HPDE6-E6E7 (cell line): ENCODE data around the gene EXOC4.
A peak's percentile ranks its signal among the peaks of the same experiment; 100 is the strongest.
"Not testable (repeated sequence)": the region's sequence is repeated elsewhere in the genome, so short reads cannot be mapped to it uniquely, and the experiment has no call there.

Source experiments
- DNase-seq: peaks from one replicate; pipeline ENCODE4 v3.0.0; 2011; ENCODE audit warnings: missing footprints; ENCODE audit errors: extremely low spot score

Gene EXOC4

DNA sequence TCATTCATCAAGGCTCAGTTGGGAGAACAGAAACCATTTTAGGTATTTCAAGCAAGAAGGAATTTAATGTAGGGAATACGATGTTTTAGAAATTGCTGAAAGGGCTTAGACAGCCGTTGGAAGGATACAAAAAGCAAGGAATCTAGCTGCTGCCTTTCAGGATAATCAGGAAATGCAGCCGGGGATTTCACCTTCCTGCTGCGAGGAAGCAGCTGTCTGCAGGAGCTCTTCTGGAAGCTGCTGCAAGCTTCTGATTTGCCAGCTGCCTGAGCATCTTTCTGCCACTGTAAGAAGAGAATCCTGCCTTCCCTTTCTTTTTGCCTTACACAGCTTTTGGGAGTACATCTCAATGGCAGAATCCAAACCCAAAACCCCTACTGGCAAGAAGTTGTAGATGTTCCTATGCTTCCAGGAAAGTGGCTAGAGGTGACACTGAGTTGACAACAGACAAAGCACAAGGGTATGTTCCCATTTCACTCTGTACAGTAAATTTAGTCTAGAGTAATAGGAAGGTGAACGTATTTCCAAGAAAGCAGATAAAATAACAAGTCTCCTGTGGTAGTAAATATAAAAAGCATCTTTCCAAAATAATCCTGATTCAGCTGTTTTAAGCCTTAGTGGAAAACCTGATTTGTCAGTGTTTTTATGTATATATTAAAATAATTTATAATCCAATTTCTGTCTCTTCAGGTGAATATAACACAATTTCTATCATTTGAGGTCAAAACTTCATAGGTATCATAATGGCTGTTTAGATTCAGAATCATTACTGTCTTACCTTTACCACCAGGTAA lies 725.8 kb downstream of the EXOC4 start:
- no peak for DNase-seq

DNA sequence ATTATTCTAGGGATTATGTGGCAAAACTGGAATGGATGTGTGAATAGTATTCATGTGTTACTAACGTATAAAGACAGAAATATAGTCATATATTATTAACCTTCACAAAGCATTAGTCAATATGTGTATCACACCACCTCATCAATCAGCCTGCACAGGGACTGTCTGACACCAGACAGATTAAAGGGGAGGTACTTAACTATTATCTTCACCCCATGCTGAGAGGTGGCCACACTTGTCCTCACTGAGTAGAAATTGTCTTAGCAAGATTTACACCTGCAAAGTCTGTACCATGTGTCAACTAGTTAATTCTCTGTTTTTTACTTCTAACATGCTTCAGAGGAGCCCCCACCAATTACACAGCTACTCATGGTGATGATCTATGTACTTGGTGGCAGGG lies 727.9 kb downstream of the EXOC4 start:
- no peak for DNase-seq

DNA sequence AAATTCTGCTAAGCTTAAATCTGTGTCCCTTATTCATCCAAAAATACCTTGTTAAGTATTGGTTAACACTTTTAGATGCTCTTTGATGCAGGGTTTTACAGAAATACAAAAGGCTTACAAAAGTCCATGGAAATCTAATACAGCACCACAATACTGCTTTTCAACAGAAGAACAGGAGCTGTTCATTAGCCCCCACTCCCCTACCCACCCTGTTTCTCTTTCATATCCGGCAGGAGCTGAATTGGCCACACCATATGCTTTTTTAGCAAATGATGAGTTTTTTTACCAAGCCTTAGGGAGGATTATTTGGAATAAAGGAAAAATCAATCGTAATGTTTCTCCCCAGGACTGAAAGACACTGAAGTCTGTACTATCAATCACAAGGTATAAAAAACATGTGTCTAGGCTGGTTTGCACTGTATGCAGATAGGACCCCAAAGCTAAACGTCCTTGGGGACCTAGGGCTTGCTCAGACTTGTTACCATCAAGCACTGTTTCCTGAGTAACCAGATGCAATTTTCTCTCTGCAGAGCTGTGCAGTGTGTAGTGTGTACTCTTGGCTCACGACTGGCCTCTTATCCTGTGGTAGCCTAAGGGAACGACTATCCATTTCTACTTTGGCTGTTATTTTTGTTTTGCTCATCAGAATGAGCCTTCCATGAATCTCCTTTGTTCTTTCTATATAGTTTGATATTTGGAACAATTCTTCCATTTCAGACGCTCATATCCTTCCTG lies 731.0 kb downstream of the EXOC4 start:
- no peak for DNase-seq

DNA sequence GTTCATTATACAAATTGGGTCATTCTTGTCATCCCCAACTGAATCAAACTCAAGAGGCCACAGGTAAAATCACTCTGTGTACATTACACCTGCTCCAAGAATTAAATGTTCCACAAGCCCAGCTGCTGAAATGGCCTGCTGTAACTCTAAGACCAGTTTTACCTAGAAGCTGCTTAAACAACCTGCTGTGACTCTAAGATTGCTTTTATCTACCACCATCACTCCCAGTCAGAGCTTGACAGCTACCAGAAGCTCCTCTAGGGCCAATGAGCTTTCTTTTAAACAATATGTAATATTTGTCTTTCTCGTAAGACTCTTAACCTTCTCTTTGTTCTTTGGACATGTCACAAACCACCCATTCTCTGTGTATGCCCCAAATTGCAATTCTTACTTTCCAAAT lies 732.4 kb downstream of the EXOC4 start:
- DNase-seq, result no peak

DNA sequence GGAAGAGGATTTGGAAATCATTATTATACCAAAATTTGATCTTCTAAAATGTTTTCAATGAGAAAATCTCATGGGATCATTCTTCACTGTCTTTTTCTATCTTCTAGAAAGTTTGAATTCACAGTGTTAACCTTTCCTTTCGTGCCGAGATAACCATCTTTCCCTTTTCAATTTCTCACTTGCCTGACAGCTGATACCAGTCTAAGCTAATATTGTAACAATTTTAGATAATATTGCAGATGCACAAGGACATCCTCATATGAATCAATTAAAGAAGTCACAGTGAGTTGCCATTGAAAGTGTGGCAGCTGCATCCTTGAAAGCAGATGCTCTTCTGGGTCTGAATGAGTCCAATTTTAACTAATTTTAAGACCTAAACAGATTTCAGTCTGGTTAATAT lies 734.7 kb downstream of the EXOC4 start:
- DNase-seq, result no peak

DNA sequence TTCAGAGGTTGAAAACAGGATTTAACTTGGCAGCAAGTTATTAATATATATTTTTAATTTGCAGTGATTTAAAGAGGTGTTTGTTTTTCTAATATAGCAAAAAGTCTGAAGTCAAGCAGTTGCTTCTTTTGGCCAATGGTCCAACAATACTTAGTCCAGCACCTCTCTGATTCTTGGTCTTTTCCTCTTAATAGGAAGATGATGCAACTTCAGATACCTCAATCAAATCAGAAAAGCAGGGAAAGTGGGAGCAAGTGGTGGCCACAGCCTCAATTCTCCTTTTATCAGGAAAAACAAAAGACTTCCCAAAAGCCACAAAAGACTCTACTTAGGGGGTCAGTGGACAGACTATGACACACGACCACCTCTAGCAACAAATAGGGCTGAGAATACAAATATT lies 740.7 kb downstream of the EXOC4 start:
- no peak for DNase-seq

DNA sequence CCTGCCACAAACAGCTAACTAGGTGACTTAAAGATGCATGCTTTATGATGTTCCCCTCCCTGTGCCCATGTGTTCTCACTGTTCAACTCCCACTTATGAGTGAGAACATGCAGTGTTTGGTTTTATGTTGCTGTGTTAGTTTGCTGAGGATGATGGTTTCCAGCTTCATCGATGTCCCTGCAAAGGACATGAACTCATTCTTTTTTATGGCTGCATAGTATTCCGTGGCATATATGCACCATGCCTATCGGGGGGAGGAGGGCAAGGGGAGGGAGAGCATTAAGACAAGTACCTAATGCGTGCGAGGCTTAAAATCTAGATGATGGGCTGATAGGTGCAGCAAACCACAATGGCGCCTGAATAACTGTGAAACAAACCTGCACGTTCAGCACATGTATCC lies 741.2 kb downstream of the EXOC4 start:
- DNase-seq, result not testable (repeated sequence)

DNA sequence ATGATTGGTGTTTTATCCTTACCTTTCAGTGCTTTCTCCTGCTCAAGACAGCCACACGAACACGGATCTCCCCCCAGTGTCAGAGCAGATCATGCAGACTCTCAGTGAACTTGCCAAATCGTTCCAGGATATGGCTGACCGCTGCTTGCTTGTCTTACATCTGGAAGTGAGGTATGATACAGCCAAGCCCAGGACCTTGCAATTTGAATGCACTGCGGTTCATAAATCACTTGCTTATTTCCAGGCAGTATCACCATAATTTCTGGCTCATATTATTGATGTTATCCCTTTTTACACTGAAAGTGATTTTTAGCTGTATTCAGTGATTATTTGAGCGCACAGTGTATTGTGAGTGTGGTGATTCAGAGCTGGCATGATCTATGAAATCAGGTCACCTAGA lies 744.6 kb downstream of the EXOC4 start:
- DNase-seq, result no peak

DNA sequence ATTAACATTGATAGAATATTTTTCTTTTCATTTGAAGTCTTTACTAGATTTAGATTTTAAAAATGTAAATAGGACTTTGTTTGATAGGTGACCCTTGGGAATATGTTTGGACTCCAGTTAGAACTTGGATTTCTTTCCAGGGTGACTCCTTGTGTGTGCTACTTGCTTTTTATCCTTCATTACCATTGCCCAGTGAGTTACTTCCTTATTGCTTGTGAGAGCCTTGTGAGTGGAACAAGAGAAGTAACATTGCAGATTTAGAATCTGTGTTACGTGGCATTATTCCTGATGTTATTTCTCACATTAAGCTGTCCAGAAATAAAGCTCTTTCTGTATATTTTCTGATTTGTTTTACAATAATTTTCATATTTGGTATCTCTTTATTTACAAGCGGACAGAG lies 746.3 kb downstream of the EXOC4 start:
- DNase-seq, result no peak

DNA sequence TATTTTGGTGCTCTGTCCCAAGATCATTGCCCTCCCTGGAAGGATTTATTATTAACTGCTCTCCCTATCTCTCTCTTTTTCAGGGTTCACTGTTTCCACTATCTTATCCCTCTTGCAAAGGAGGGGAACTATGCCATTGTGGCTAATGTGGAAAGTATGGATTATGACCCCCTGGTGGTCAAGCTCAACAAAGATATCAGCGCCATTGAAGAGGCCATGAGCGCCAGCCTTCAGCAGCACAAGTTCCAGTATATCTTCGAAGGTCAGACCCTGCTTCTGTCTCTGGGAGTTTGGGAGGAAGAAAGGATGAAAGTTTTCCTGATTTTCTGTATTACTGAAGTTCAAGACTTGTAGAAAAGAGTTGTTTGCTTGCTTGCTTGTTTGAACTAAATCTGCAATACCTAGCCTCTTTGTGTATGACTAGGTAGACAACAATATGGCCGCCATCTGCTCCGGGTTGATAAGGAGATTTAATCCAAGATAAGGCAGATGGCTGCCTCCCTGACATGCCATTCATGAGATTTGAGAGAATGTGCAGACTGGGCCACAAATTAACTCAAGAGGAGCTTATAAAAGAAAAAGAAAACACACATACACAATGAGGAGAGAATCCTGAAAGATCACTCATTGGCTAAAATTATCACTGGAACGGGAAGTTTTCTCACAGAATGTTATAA lies 752.1 kb downstream of the EXOC4 start:
- no peak for DNase-seq

DNA sequence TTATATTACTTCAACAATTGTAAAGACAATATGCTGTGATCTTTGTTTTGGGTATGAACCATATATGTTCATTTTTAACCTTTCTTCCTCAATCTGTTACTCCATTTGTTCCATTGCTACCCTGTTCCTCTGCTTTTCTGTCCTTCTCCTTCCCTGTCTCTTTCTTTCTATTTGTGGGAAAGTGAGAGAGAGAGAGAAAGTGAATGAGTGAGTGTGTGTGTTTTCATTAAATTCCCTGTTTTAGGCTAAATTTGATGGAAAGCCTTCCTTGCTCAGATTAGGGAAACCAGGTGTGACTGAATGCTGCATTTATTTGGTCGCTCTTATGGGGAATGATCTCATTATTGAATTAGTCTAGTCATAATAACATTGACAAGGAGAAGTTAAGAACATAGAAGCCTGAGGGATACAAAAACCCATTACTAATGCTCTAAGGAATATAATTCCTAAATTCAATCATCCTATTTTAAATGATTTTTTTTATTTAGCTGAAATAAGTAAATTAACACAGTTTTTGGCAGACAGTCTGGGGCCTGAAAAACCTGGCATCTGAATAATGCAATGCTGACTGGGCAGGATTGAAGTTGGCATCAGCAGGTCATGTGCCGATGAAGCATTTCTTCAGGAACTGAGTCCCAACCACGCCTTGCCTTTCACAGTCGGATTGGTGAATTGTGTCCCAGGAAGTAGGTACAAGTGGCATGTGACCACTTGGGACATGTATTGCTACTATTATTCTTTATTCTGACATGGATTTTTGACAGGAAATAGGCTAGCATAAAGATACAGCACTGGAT lies 756.6 kb downstream of the EXOC4 start:
- DNase-seq, result no peak

DNA sequence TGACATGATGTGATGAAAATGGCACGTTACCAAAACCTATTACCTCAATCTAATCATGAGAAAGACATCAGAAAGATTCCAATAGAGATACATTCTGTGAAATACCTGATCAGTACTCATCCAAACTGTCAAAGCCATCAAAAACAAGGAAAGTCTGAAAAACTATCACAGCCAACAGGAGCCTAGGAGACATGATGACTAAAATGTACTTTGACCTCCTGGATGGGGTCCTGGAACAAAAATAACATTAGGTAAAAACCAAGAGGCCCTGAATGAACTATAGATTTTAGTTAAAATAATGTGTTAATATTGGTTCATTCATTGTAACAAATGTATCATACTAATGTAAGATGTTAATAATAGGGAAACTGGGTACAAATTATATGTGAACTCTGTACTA lies 760.4 kb downstream of the EXOC4 start:
- no peak for DNase-seq

DNA sequence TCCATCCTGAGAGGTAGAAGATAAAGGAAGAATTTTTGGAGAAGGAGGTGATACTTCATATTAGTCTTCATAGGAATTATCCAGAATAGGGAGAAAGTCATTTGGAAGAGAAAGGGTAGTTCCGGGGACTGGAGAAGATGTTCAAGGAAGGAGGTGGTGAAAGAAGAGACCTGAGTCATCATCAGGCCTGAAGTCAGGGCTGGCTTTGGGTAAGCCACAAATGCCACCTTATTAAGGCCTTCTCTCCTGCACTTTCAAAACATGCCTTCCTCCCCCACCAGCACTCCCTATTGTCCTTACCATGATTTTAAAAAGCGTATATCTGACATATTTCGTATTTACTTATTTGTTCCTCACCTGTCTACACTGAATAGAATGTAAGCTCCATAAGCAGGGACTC lies 762.1 kb downstream of the EXOC4 start:
- DNase-seq, result no peak

DNA sequence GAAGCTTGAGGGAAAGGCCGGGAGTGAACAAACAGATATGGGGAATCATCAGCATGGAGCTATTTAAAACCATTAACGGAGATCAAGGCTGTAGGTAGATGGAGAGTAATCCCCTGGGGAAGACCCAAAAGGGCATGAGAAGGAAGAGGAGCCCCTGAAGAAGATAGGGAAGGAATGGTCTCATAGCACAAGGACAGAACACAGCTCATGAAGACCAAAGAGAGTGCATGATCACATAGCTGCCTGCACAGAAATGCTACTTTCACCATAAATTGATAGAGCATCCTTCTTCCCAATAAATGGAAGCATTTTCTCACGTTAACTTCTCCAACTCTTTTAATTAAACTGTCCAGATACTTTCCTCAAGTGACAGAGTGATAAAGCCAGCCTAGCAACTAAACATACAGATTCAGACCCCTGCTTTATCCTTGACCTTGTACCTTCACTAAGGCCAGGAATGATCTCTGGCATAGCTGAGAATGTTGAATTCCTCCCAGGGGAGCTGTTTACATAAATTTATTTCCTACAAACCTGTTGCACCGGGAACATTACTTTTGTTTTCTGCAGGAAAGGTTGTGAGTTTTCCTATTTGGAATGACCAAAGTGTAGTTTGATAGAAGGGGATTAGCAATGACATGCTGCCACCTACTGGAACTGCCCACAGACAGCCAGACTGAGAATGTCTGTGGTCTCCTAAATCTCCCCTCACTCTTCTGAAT lies 763.5 kb downstream of the EXOC4 start:
- DNase-seq, result peak; percentile 26

DNA sequence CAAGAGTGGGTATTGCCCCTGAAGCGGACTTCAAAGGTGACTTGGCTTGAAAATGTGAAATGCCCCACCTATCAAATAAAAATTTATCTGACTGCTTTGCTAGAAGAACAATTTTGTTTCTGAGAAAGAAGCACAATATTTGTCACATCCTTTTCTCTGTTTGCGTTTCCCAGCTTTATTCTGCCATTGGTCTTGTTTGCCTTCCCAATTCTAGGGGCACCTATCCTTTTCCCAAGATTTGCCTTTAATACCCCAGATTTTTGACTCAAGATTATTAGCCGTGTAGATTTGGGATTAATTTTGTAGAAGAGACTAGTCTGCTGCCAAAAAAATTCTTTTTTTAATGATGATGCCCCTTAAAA lies 764.0 kb downstream of the EXOC4 start:
- DNase-seq, result no peak

DNA sequence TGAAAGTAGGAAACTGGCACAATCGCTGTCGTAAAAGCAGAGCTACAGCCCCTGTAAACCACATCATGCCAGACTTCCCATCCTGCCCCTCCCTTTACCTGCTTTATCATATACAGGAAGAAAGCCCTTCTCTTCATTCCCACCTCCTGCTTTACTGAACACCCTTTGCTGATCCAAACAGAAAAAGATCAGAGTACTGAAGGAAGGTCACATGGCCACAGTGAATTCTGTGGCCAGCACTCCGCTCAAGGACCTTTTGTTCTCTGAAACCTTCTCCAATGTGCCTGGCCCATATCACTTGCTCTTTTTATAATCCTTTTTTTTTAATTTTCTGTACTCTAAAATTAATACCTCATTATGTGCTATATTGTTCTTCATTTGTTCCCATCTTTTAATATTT lies 765.4 kb downstream of the EXOC4 start:
- DNase-seq, result no peak

DNA sequence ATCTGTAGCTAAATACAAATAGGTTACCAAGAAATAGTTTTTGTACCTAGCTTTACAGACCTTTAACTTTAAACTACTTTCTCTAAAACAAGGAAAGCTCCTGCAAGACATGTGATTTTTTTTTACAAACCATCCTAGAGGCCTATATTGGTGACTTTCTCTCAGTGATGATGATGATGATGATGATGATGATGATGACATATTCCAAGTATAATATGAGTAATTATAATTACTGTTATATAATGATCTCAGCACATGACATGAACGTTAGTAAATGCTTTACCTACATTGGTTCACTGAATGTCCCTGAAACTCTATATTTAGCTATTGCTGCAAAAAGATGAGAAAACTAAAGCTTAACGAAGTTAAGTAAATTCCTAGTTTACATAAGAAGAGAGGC lies 766.4 kb downstream of the EXOC4 start:
- DNase-seq, result no peak

DNA sequence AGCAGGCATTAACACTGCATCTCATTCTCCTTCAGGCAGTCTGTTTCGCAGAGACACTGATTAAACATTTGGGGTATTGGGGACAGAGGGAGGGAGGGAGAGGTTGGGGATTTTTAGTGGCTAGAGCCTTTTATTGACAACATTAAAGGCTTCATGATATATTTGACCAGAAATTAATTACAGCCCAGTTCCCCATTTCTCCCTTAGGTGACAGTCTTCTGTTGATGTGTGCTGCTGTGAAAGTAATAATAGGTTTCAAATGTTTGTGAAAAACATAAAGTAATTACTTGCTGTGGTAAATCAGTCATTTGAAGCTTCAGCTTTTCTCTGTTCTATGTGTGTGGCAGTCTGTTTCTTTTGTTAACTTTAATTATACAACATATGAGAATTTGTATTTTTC lies 769.0 kb downstream of the EXOC4 start:
- no peak for DNase-seq

DNA sequence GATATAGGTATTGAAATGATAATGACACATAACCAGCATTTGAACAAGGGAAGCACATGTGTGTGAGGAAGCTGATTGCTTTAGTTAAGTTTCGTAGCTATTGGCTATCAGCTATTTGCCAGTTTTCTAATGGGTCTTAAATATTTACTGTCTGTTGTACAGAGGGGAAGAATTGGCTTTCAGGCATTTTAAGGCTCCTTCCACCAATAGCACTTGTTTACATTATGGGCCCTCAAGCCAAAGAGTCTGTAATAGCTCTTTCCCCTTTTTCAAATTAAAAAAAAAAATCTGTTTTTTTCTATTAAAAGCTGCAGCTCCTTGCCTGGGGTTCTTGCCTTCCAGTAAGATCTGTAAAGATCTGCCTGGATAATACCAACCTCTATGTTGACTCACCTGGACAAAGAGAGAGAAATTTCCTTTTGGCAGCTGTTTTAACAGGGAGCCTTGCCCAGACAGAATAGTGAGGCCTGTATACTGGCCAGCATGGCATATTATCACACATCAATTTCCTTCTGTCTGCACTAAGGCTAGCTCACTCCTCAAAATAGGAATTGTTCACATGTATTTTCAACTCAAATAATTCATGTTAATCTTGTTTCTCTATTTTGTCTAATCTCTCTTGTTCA lies 769.5 kb downstream of the EXOC4 start:
- no peak for DNase-seq

DNA sequence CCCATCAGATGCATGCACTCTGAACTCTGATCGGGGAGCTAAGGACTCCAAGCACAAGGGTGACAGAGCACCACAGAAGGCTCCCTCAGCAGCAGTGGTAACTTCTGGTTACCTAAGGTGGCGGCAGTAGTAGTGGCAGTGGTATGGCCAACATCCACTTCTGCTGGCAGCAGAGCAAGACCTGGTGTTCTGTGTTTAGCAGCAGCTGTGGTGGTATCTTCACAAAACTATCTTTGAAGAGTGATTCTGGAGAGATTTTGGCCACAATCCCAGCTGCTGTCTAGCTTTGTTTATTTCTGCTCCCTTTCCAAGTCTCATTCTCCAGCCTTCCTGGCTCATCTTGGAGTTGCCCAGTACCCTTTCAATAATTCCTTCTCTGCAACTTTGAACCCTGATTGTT lies 771.9 kb downstream of the EXOC4 start:
- no peak for DNase-seq

DNA sequence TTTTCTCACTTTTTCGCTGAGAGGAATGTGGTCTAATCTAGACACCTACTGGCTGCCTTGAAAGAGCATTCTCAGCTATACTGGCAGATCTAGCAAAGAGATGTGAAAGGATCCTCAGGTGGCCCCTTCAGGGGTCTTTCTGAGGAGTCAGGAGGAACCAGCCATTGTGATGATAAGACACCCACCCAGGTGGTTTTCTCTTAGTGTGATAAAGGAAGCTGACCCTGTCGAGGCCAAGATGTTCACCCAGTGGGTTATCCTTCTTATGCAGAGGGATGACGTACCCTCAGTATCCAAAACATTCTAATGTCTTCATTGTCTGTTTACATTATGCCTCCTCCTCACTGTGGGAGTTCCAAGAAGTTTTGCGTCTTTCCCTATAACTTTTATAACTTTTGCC lies 776.0 kb downstream of the EXOC4 start:
- no peak for DNase-seq
